NB4 (cell line): ENCODE data around the gene KCNIP4.

ENCODE experiments used
- CTCF ChIP-seq: IDR thresholded peaks from one replicate; pipeline ENCODE4 v1.5.1; 2012; ENCODE audit warnings: low read depth, low read length
- POLR2A ChIP-seq: IDR thresholded peaks from 2 replicates; pipeline ENCODE4 v1.6.1; 2011; ENCODE audit warnings: mild to moderate bottlenecking; ENCODE audit not compliant: insufficient read length; ENCODE audit errors: extremely low read depth

DNA sequence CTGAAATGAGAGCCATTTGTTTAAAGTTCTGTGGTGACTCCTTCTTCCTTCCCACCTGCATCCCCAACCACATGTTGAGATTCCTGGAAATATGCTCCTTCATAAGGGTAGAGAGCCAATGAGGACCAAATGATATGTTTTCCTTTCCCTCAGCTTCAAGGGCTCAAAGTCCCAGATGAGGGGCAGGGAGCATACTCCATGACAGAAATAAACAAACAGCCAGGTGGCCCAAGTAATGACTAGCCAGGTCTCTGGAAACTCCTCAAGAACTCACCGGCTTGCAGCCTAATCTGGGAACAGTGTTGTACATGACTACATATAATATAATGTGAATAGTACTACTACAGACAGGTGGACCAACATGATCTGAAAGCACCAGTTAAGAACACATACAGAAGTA is 856.0 kb downstream of the KCNIP4 start:
- no peak for TF ChIP-seq CTCF
- TF ChIP-seq POLR2A = no peak
